Endodermal cell (in vitro differentiated cells): ENCODE results near the gene CORIN. TPM values are rescaled to one million over a fixed set of nuclear protein-coding genes. Genes with fewer than 3 reads are reported as not detected.
A peak's percentile ranks its signal among the peaks of the same experiment; 100 is the strongest.

Source experiments
- DNase-seq: peaks from one replicate; pipeline ENCODE4 v3.0.0-alpha.2; 2017
- H3K27ac ChIP-seq: 2 replicates; pipeline ENCODE4 v1.5.1; 2013; ENCODE audit warnings: mild to moderate bottlenecking, low read depth, low read length, moderate library complexity
- H3K27me3 ChIP-seq: 2 replicates; pipeline ENCODE4 v1.6.1; 2013; ENCODE audit warnings: mild to moderate bottlenecking, low read length, moderate library complexity; ENCODE audit not compliant: insufficient read depth, control insufficient read depth, poor library complexity, severe bottlenecking
- H3K36me3 ChIP-seq: 2 replicates; pipeline ENCODE4 v1.7.0; 2013; ENCODE audit warnings: mild to moderate bottlenecking, low read length, moderate library complexity; ENCODE audit not compliant: control insufficient read depth, insufficient read depth
- H3K4me1 ChIP-seq: one replicate; pipeline ENCODE4 v1.7.0; 2013; ENCODE audit warnings: low read length; ENCODE audit not compliant: control insufficient read depth, insufficient read depth
- H3K4me3 ChIP-seq: 2 replicates; pipeline ENCODE4 v1.5.1; 2013; ENCODE audit warnings: mild to moderate bottlenecking, low read length, moderate library complexity
- H3K9ac ChIP-seq: 2 replicates; pipeline ENCODE4 v1.6.1; 2013; ENCODE audit warnings: mild to moderate bottlenecking, low read length, moderate library complexity; ENCODE audit not compliant: poor library complexity, severe bottlenecking; ENCODE audit errors: extremely low read depth
- H3K9me3 ChIP-seq: 2 replicates; pipeline ENCODE4 v1.6.1; 2013; ENCODE audit warnings: mild to moderate bottlenecking, low read length, moderate library complexity; ENCODE audit not compliant: control insufficient read depth
- H3K27ac Mint-ChIP-seq: 2 replicates; pipeline ENCODE4 v1.8.0; 2020; ENCODE audit warnings: mixed read lengths
- H3K27me3 Mint-ChIP-seq: 2 replicates; pipeline ENCODE4 v1.8.0; 2021; ENCODE audit warnings: mild to moderate bottlenecking, mixed read lengths; ENCODE audit not compliant: insufficient read depth
- H3K36me3 Mint-ChIP-seq: 2 replicates; pipeline ENCODE4 v1.8.0; 2020; ENCODE audit warnings: low read depth, mixed read lengths
- H3K4me1 Mint-ChIP-seq: 2 replicates; pipeline ENCODE4 v1.8.0; 2020; ENCODE audit warnings: mixed read lengths
- H3K4me3 Mint-ChIP-seq: 2 replicates; pipeline ENCODE4 v1.8.0; 2020; ENCODE audit warnings: mild to moderate bottlenecking, moderate library complexity, mixed read lengths
- H3K9me3 Mint-ChIP-seq: 2 replicates; pipeline ENCODE4 v1.8.0; 2020; ENCODE audit warnings: mild to moderate bottlenecking, mixed read lengths
- CTCF ChIP-seq: fragments of 200-600 bp; sonication (generic); conservative IDR thresholded peaks from 2 replicates; pipeline ENCODE4 v1.5.0; 2021; ENCODE audit warnings: antibody characterized with exemption, mild to moderate bottlenecking
- WGBS, 2 experiments: methylation state at CpG; one replicate each; pipeline versions ENCODE4 v1.1.5 to v1.1.7; 2013; ENCODE audit warnings: missing lambda C conversion rate in 2 of 2, mixed read lengths in 1 of 2; ENCODE audit not compliant: insufficient coverage in 1 of 2, insufficient read length in 1 of 2; 5-methylcytosine and 5-hydroxymethylcytosine counted together
- total RNA-seq, 2 donors: library from RNA; stranded (reverse); fragmentation: NEBNext Ultra II Directional in 1 of 2; extraction: Animal tissue kit (Norgen Biotek cat#: 25700) in 1 of 2; gene quantifications; 2 replicates in 1 of 2; 3 replicates in 1 of 2; pipeline ENCODE4 v1.2.1, GENCODE V29; 2021

The CORIN gene
- total RNA-seq, 2 donors from 2014 or later = 0.53 TPM; not detected in 1

GRCh38 chr4:47829438-47829837 lies 8.4 kb downstream of the CORIN start:
- H3K9me3 Mint-ChIP-seq = peaks cover 12% of the 10 kb centered on the region
- TF ChIP-seq CTCF = no peak
- H3K4me1 ChIP-seq = peaks cover 9% of the 10 kb centered on the region
- no peak overlapping the region for H3K9ac ChIP-seq
- no peak overlapping the region for H3K27ac Mint-ChIP-seq
- no peak overlapping the region for H3K27ac ChIP-seq
- H3K4me3 ChIP-seq = no peak overlapping the region
- H3K4me3 Mint-ChIP-seq = no peak overlapping the region
- no peaks in the 10 kb centered on the region for H3K36me3 Mint-ChIP-seq
- H3K4me1 Mint-ChIP-seq = peaks cover 6% of the 10 kb centered on the region
- no peaks in the 10 kb centered on the region for H3K27me3 ChIP-seq
- H3K27me3 Mint-ChIP-seq = no peaks in the 10 kb centered on the region
- H3K9me3 ChIP-seq = peaks cover 15% of the 10 kb centered on the region
- no peak for DNase-seq
- no peaks in the 10 kb centered on the region for H3K36me3 ChIP-seq

- H3K27ac Mint-ChIP-seq = no peak overlapping the region
- Histone ChIP-seq H3K4me1 (peaks cover 9% of the 10 kb centered on the region), H3K36me3 (no peaks in the 10 kb centered on the region), H3K27me3 (no peaks in the 10 kb centered on the region), H3K27ac (no peak overlapping the region), H3K9ac (no peak overlapping the region), H3K9me3 (no peaks in the 10 kb centered on the region), H3K4me3 (no peak overlapping the region)
- no peak for TF ChIP-seq CTCF
- H3K9me3 Mint-ChIP-seq = no peaks in the 10 kb centered on the region
- H3K4me3 Mint-ChIP-seq = no peak overlapping the region
- no peak for DNase-seq
- H3K27me3 Mint-ChIP-seq = no peaks in the 10 kb centered on the region
- H3K4me1 Mint-ChIP-seq = peaks cover 6% of the 10 kb centered on the region
- H3K36me3 Mint-ChIP-seq = no peaks in the 10 kb centered on the region
- 89 to 100% methylated on average over 1 to 2 of the region's 2 CpGs for WGBS, 2 experiments
Measured at GRCh38 chr4:47827343-47828047, 10.4 kb downstream of the CORIN start.

- no peaks in the 10 kb centered on the region for H3K36me3 ChIP-seq
- H3K4me1 ChIP-seq = peaks cover 9% of the 10 kb centered on the region
- H3K9me3 Mint-ChIP-seq = no peaks in the 10 kb centered on the region
- no peaks in the 10 kb centered on the region for H3K27me3 ChIP-seq
- no peak overlapping the region for H3K9ac ChIP-seq
- DNase-seq = no peak
- H3K4me3 ChIP-seq = no peak overlapping the region
- H3K27ac Mint-ChIP-seq = no peak overlapping the region
- H3K27me3 Mint-ChIP-seq = no peaks in the 10 kb centered on the region
- H3K9me3 ChIP-seq = no peaks in the 10 kb centered on the region
- no peak overlapping the region for H3K4me3 Mint-ChIP-seq
- TF ChIP-seq CTCF = no peak
- 71 to 86% methylated on average over 6 to 7 of the region's 7 CpGs for WGBS, 2 experiments
- H3K36me3 Mint-ChIP-seq = no peaks in the 10 kb centered on the region
- peaks cover 6% of the 10 kb centered on the region for H3K4me1 Mint-ChIP-seq
- peak overlapping the region; percentile 12 for H3K27ac ChIP-seq
Measured at GRCh38 chr4:47824840-47825239, 13.0 kb downstream of the CORIN start.
